HG03039 (cell line): ENCODE data around the gene OAS3.

ENCODE experiments used
- ATAC-seq: cut with Tn5 transposase; IDR thresholded peaks from one replicate; pipeline ENCODE4 v1.9.1; 2021; ENCODE audit warnings: mild to moderate bottlenecking, moderate library complexity; ENCODE audit not compliant: unreplicated experiment

The OAS3 gene

GRCh38 chr12:113007166-113007565 is 68.9 kb downstream of the OAS3 start:
- ATAC-seq = no peak

GRCh38 chr12:113010701-113011100 is 72.4 kb downstream of the OAS3 start:
- ATAC-seq = no peak

- ATAC-seq = no peak
Measured at GRCh38 chr12:113014565-113014964, 76.3 kb downstream of the OAS3 start.

- ATAC-seq = no peak
Measured at GRCh38 chr12:113016796-113017195, 78.5 kb downstream of the OAS3 start.

- no peak for ATAC-seq
Measured at GRCh38 chr12:113019025-113019424, 80.8 kb downstream of the OAS3 start.

GRCh38 chr12:113021500-113021899 is 83.2 kb downstream of the OAS3 start:
- ATAC-seq = no peak
